Fibroblast of lung (primary cell): ENCODE measurements around the gene RMRP. TPM values are rescaled to one million over a fixed set of nuclear protein-coding genes. Genes with fewer than 3 reads are reported as not detected.
"Not testable (repeated sequence)": the region's sequence is repeated elsewhere in the genome, so short reads cannot be mapped to it uniquely, and the experiment has no call there.

Source experiments
- DNase-seq, 2 donors: peaks; one replicate each; pipeline versions ENCODE4 v3.0.0 to v3.0.0-alpha.2; 2010; ENCODE audit warnings: low read depth in 2 of 2
- H2AFZ ChIP-seq: 2 replicates; pipeline ENCODE4 v1.5.1; 2012; ENCODE audit warnings: low read length, control low read depth, inconsistent platforms
- H3K27ac ChIP-seq: 2 replicates; pipeline ENCODE4 v1.5.1; 2011; ENCODE audit warnings: low read length, control low read depth; ENCODE audit not compliant: insufficient read depth
- H3K27me3 ChIP-seq: 2 replicates; pipeline ENCODE4 v1.5.1; 2011; ENCODE audit warnings: mild to moderate bottlenecking, low read length; ENCODE audit not compliant: control insufficient read depth, insufficient read depth
- H3K36me3 ChIP-seq: 2 replicates; pipeline ENCODE4 v1.5.1; 2011; ENCODE audit warnings: low read length; ENCODE audit not compliant: control insufficient read depth, insufficient read depth
- H3K4me1 ChIP-seq: 2 replicates; pipeline ENCODE4 v1.5.1; 2011; ENCODE audit warnings: low read length; ENCODE audit not compliant: control insufficient read depth, insufficient read depth; ENCODE audit errors: extremely low read depth
- H3K4me2 ChIP-seq: 2 replicates; pipeline ENCODE4 v1.5.1; 2011; ENCODE audit warnings: low read length, control low read depth; ENCODE audit not compliant: insufficient read depth; ENCODE audit errors: extremely low read depth
- H3K4me3 ChIP-seq, 4 experiments: fragments of 200-600 bp in 1 of 4; sonication (generic) in 1 of 4; replicated peaks in 1 of 4; 2 replicates each; pipeline ENCODE4 v1.5.1; 2011 to 2016; ENCODE audit warnings: low read length in 4 of 4, low read depth in 3 of 4, mild to moderate bottlenecking in 3 of 4, control low read depth in 2 of 4, inconsistent platforms in 1 of 4, mixed read lengths in 1 of 4; ENCODE audit not compliant: insufficient read depth in 1 of 4; ENCODE audit errors: control extremely low read depth in 1 of 4
- H3K79me2 ChIP-seq: 2 replicates; pipeline ENCODE4 v1.5.1; 2012; ENCODE audit warnings: mild to moderate bottlenecking, low read length, inconsistent platforms; ENCODE audit not compliant: control insufficient read depth, insufficient read depth
- H3K9ac ChIP-seq: 2 replicates; pipeline ENCODE4 v1.5.1; 2011; ENCODE audit warnings: mild to moderate bottlenecking, low read length, control low read depth; ENCODE audit not compliant: insufficient read depth
- H3K9me3 ChIP-seq: 2 replicates; pipeline ENCODE4 v1.5.1; 2012; ENCODE audit warnings: low read depth, low read length; ENCODE audit not compliant: control insufficient read depth, insufficient read depth
- H4K20me1 ChIP-seq: 2 replicates; pipeline ENCODE4 v1.5.1; 2011; ENCODE audit warnings: low read length; ENCODE audit not compliant: control insufficient read depth, insufficient read depth; ENCODE audit errors: extremely low read depth
- CTCF ChIP-seq, 2 donors: IDR thresholded peaks in 1 of 2; conservative IDR thresholded peaks in 1 of 2; 1 replicate in 1 of 2; 2 replicates in 1 of 2; pipeline ENCODE4 v1.5.1; 2011 to 2012; ENCODE audit warnings: low read length in 2 of 2, control low read depth in 1 of 2, inconsistent platforms in 1 of 2, low read depth in 1 of 2, mild to moderate bottlenecking in 1 of 2
- EZH2 ChIP-seq: IDR thresholded peaks from 2 replicates; pipeline ENCODE4 v1.5.1; 2012; ENCODE audit warnings: low read length, control low read depth, mild to moderate bottlenecking; ENCODE audit errors: missing control alignments
- polyA plus RNA-seq, 2 donors: library from polyadenylated mRNA; depleted of rRNA in 1 of 2; stranded (reverse) in 1 of 2; unstranded in 1 of 2; fragments of >200 nt; gene quantifications; 2 replicates each; pipeline ENCODE4 v1.2.1, GENCODE V29; 2011 to 2012; ENCODE audit warnings: missing spikeins in 1 of 2
- total RNA-seq: library from RNA; depleted of rRNA; stranded (reverse); fragments of >200 nt; gene quantifications from 2 replicates; pipeline ENCODE4 v1.2.1, GENCODE V29; 2014

The RMRP gene
- total and polyA plus RNA-seq, 2 donors (not counting 1 experiment from before 2014, with no cell fraction given): 110 to 67,954 TPM

GRCh38 chr9:35643046-35643445, 14.8 kb downstream of the RMRP start:
- Histone ChIP-seq H3K9ac (no peak overlapping the region), H3K27me3 (no peaks in the 10 kb centered on the region), H2AFZ (no peak overlapping the region), H3K9me3 (no peaks in the 10 kb centered on the region), H3K4me2 (no peak overlapping the region), H3K36me3 (no peaks in the 10 kb centered on the region), H4K20me1 (no peaks in the 10 kb centered on the region), H3K27ac (no peak overlapping the region), H3K4me1 (peaks cover 2% of the 10 kb centered on the region), H3K79me2 (no peaks in the 10 kb centered on the region), H3K4me3 (no peak overlapping the region)
- DNase-seq: no peak
- TF ChIP-seq EZH2: no peak
- TF ChIP-seq CTCF (conservative IDR thresholded peaks at IDR 0.05 in 1 of 2, IDR thresholded peaks at IDR 0.05 in 1 of 2; ENCODE audit: low read depth in 1 of 2, low read length in 2 of 2): no peak

- H3K9me3 ChIP-seq, H3K27ac ChIP-seq, H3K4me3 ChIP-seq, H3K79me2 ChIP-seq, H3K36me3 ChIP-seq, H3K27me3 ChIP-seq, H2AFZ ChIP-seq, DNase-seq, H4K20me1 ChIP-seq, H3K9ac ChIP-seq, H3K4me1 ChIP-seq, H3K4me2 ChIP-seq: not testable (repeated sequence)
Observed at GRCh38 chr9:35641478-35641877, 16.3 kb downstream of the RMRP start.

GRCh38 chr9:35640431-35640830, 17.4 kb downstream of the RMRP start:
- not testable (repeated sequence) for H3K4me1 ChIP-seq, H3K9ac ChIP-seq, H3K27ac ChIP-seq, H2AFZ ChIP-seq, H3K79me2 ChIP-seq, H3K4me2 ChIP-seq, H3K27me3 ChIP-seq, H3K4me3 ChIP-seq, DNase-seq, H4K20me1 ChIP-seq, H3K9me3 ChIP-seq, H3K36me3 ChIP-seq

- Histone ChIP-seq H3K4me1 (no peaks in the 10 kb centered on the region), H3K4me2 (no peak overlapping the region), H3K79me2 (no peaks in the 10 kb centered on the region), H4K20me1 (no peaks in the 10 kb centered on the region), H2AFZ (no peak overlapping the region), H3K4me3 (no peak overlapping the region), H3K27ac (no peak overlapping the region), H3K9ac (no peak overlapping the region), H3K27me3 (no peaks in the 10 kb centered on the region), H3K36me3 (no peaks in the 10 kb centered on the region), H3K9me3 (no peaks in the 10 kb centered on the region)
- TF ChIP-seq EZH2: no peak
- TF ChIP-seq CTCF (conservative IDR thresholded peaks at IDR 0.05 in 1 of 2, IDR thresholded peaks at IDR 0.05 in 1 of 2; ENCODE audit: low read depth in 1 of 2, low read length in 2 of 2): no peak
- DNase-seq: no peak
Observed at GRCh38 chr9:35639631-35640030, 18.2 kb downstream of the RMRP start.

- H4K20me1 ChIP-seq, H3K4me1 ChIP-seq, DNase-seq, H3K4me2 ChIP-seq, H3K9me3 ChIP-seq, H3K36me3 ChIP-seq, H2AFZ ChIP-seq, H3K27ac ChIP-seq, H3K9ac ChIP-seq, H3K79me2 ChIP-seq, H3K27me3 ChIP-seq, H3K4me3 ChIP-seq: not testable (repeated sequence)
Observed at GRCh38 chr9:35639225-35639624, 18.6 kb downstream of the RMRP start.
